SU-DHL-6 (cell line): ENCODE measurements around the gene SOS1.

Experiments
- H2AFZ ChIP-seq: fragments of 200-600 bp; sonication (generic); 2 replicates; pipeline ENCODE4 v1.6.1; 2014; ENCODE audit warnings: low read depth, mild to moderate bottlenecking, moderate library complexity, mixed read lengths, antibody characterized with exemption, low read length; ENCODE audit not compliant: severe bottlenecking
- H3F3A ChIP-seq: fragments of 200-600 bp; shearing (Covaris generic); 2 replicates; pipeline ENCODE4 v1.6.0; 2016; ENCODE audit warnings: antibody characterized with exemption, mild to moderate bottlenecking; ENCODE audit not compliant: insufficient read depth
- H3K27ac ChIP-seq: fragments of 200-600 bp; sonication (generic); 2 replicates; pipeline ENCODE4 v1.5.1; 2016; ENCODE audit warnings: low read depth, mild to moderate bottlenecking, low read length, moderate library complexity, mixed read lengths
- H3K27me3 ChIP-seq: fragments of 200-600 bp; sonication (generic), shearing (Covaris generic); 2 replicates; pipeline ENCODE4 v1.6.0; 2014; ENCODE audit warnings: mild to moderate bottlenecking, low read length
- H3K36me3 ChIP-seq: fragments of 200-600 bp; sonication (generic); 2 replicates; pipeline ENCODE4 v1.6.1; 2014; ENCODE audit warnings: mild to moderate bottlenecking, low read length, mixed read lengths
- H3K4me2 ChIP-seq: fragments of 300-600, 200-600 bp; shearing (Covaris generic), sonication (generic); 2 replicates; pipeline ENCODE4 v1.6.0; 2014; ENCODE audit warnings: low read length, low read depth, mild to moderate bottlenecking; ENCODE audit not compliant: poor library complexity, severe bottlenecking
- H3K4me3 ChIP-seq: fragments of 200-600 bp; sonication (generic); 2 replicates; pipeline ENCODE4 v1.5.1; 2014; ENCODE audit warnings: antibody characterized with exemption, low read length, mild to moderate bottlenecking, mixed read lengths; ENCODE audit not compliant: insufficient read depth, poor library complexity, severe bottlenecking
- H3K79me2 ChIP-seq: fragments of 200-600 bp; sonication (generic); 2 replicates; pipeline ENCODE4 v1.6.1; 2014; ENCODE audit warnings: mild to moderate bottlenecking, low read length, moderate library complexity; ENCODE audit not compliant: insufficient read depth
- H3K9ac ChIP-seq: fragments of 200-600 bp; sonication (generic); 2 replicates; pipeline ENCODE4 v1.7.0; 2014; ENCODE audit warnings: mild to moderate bottlenecking, low read length
- H3K9me2 ChIP-seq: fragments of 200-600 bp; sonication (generic); replicated peaks from 2 replicates; pipeline ENCODE4 v1.6.1; 2014; ENCODE audit warnings: low read length; ENCODE audit not compliant: insufficient read depth
- H3K9me3 ChIP-seq: fragments of 200-600 bp; sonication (generic); 2 replicates; pipeline ENCODE4 v1.6.1; 2014; ENCODE audit warnings: low read length, mixed read lengths; ENCODE audit not compliant: insufficient read depth
- H4K20me1 ChIP-seq: fragments of 200-600 bp; sonication (generic); 2 replicates; pipeline ENCODE4 v1.6.1; 2014; ENCODE audit warnings: low read depth, mild to moderate bottlenecking, antibody characterized with exemption, low read length, moderate library complexity, mixed read lengths
- EZH2phosphoT487 ChIP-seq: fragments of 200-600 bp; sonication (generic), shearing (Covaris generic); conservative IDR thresholded peaks from 2 replicates; pipeline ENCODE4 v1.6.1; 2018; ENCODE audit warnings: mild to moderate bottlenecking, antibody characterized with exemption, low read length, moderate library complexity, mixed read lengths
- TF ChIP-seq, protein P1 (sequence below): fragments of 200-600 bp; sonication (generic); IDR thresholded peaks from one replicate; pipeline ENCODE4 v1.5.1; 2017; ENCODE audit warnings: antibody characterized with exemption, mild to moderate bottlenecking, low read length, moderate library complexity; ENCODE audit not compliant: insufficient read depth, poor library complexity, severe bottlenecking

The SOS1 gene

DNA sequence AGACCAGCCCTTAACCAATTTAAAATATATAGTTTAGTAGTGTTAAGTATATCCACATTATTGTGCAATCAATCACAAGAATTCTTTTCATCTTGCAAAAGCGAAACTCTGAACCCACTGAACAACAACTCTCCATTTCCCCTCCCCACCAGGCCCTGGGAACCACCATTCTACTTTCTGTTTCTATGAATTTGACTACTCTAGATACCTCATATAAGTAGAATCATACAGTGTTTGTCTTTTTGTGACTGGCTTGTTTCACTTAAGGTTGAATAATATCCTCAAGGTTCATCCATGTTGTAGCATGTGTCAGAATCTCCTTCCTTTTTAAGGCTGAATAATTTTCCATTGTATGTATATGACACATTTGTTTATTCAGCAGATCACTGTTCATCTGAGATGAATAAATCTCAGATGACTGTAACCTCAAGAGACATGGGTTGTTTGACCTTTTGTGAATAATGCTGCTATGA, 8.1 kb upstream of the SOS1 start:
- no peaks in the 10 kb centered on the region for H4K20me1 ChIP-seq
- H3K36me3 ChIP-seq, result no peaks in the 10 kb centered on the region
- no peaks in the 10 kb centered on the region for H3K79me2 ChIP-seq
- no peak overlapping the region for H3K4me2 ChIP-seq
- H2AFZ ChIP-seq, result no peak overlapping the region
- H3K9me3 ChIP-seq, result no peaks in the 10 kb centered on the region
- H3F3A ChIP-seq, result no peaks in the 10 kb centered on the region
- H3K27ac ChIP-seq, result no peak overlapping the region
- H3K27me3 ChIP-seq, result no peaks in the 10 kb centered on the region
- no peak overlapping the region for H3K4me3 ChIP-seq
- TF ChIP-seq EZH2phosphoT487, result no peak
- TF ChIP-seq, protein P1, sequence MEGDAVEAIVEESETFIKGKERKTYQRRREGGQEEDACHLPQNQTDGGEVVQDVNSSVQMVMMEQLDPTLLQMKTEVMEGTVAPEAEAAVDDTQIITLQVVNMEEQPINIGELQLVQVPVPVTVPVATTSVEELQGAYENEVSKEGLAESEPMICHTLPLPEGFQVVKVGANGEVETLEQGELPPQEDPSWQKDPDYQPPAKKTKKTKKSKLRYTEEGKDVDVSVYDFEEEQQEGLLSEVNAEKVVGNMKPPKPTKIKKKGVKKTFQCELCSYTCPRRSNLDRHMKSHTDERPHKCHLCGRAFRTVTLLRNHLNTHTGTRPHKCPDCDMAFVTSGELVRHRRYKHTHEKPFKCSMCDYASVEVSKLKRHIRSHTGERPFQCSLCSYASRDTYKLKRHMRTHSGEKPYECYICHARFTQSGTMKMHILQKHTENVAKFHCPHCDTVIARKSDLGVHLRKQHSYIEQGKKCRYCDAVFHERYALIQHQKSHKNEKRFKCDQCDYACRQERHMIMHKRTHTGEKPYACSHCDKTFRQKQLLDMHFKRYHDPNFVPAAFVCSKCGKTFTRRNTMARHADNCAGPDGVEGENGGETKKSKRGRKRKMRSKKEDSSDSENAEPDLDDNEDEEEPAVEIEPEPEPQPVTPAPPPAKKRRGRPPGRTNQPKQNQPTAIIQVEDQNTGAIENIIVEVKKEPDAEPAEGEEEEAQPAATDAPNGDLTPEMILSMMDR, result no peak
- no peaks in the 10 kb centered on the region for H3K9me2 ChIP-seq
- H3K9ac ChIP-seq, result no peak overlapping the region

DNA sequence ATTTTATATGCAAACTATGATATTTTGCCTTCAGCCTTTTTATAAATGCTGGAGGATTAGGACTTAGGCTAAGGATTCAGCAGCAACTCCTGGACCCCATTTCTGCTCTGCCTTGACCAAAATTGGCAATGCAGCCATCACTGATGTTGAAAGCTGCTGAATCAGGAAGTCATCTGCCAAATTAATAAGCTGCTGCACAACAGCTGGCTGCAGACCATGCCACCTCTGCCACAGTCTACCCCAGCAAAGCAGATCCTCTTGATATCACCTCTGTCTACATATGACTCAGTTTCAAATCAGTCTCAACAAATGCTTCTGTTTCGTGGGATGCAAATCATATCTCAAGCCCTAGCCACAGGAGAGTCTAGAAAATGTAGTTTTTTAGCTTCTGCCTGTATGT, 7.1 kb upstream of the SOS1 start:
- no peak overlapping the region for H3K9ac ChIP-seq

DNA sequence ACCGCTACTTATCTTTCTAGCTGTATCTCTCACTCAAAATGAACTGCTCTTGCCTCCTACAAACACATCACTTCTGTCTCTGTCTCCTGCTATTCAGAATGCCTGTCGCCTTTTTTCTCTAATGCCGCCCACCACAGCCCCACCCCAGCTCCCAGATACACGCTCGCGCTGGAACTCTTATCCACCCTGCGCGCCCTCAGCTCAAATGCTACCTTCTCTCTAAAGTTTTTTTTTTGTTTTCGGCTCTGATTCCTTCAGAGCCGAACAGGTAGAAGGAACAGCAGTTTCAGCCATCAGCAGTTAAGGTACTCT, 3.9 kb upstream of the SOS1 start:
- TF ChIP-seq, protein P1, result peak; percentile 4
- no peak for TF ChIP-seq EZH2phosphoT487
- H3K9me3 ChIP-seq, result no peaks in the 10 kb centered on the region

More for the DNA sequence above, 7.1 kb upstream of the SOS1 start:
- no peaks in the 10 kb centered on the region for H3K36me3 ChIP-seq
- no peak overlapping the region for H3K4me2 ChIP-seq
- peaks cover 5% of the 10 kb centered on the region; the same call in 1 of the 2 replicates for H3K79me2 ChIP-seq
- H4K20me1 ChIP-seq, result no peaks in the 10 kb centered on the region
- H3K27ac ChIP-seq, result no peak overlapping the region
- H3K9me3 ChIP-seq, result no peaks in the 10 kb centered on the region
- no peak for TF ChIP-seq EZH2phosphoT487
- TF ChIP-seq, protein P1, result no peak
- H3K4me3 ChIP-seq, result no peak overlapping the region
- no peaks in the 10 kb centered on the region for H3K27me3 ChIP-seq
- no peak overlapping the region for H2AFZ ChIP-seq
- no peaks in the 10 kb centered on the region for H3K9me2 ChIP-seq
- no peaks in the 10 kb centered on the region for H3F3A ChIP-seq

More for the DNA sequence above, 3.9 kb upstream of the SOS1 start:
- Histone ChIP-seq H3F3A (no peaks in the 10 kb centered on the region; the same call in 1 of the 2 replicates), H3K79me2 (peaks cover 19% of the 10 kb centered on the region), H3K9me2 (no peaks in the 10 kb centered on the region), H4K20me1 (no peaks in the 10 kb centered on the region; the same call in 1 of the 2 replicates), H2AFZ (peak overlapping the region; percentile 94), H3K27ac (peak overlapping the region; percentile 74), H3K36me3 (no peaks in the 10 kb centered on the region), H3K4me3 (peak overlapping the region; percentile 68), H3K9ac (peak overlapping the region; percentile 93), H3K4me2 (peak overlapping the region; percentile 72), H3K27me3 (no peaks in the 10 kb centered on the region)
